Measurements from ENCODE around the gene APLP2. TPM values are rescaled to one million over a fixed set of nuclear protein-coding genes. Genes with fewer than 3 reads are reported as not detected.

APLP2 gene
- polyA plus RNA-seq, 1 donor from 2014 or later, result 226 TPM

DNA sequence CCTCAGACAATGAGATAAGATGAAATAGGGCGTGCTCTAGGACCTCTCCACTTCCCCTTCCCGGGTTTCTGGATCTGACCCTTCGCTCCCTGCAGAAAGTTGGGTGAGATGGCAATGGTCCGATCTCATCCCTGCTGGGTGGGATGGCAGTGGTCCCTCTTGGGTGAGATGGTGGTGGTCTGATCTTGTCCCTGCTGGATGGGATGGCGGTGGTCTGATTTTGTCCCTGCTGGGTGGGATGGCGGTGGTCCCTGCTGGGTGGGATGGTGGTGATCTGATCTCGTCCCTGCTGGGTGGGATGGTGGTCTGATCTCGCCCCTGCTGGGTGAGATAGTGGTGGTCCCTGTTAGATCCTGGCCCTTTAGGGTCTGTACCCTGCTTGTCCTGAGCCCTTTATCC is 111.2 kb downstream of the APLP2 start:
- Histone ChIP-seq H3K9me2 (ENCODE audit: insufficient read depth, low read length) (no peaks in the 10 kb centered on the region), H4K20me1 (ENCODE audit: insufficient read depth) (no peaks in the 10 kb centered on the region), H3K36me3 (ENCODE audit: insufficient read depth, low read length) (no peaks in the 10 kb centered on the region), H3K4me3 (ENCODE audit: low read length) (no peak overlapping the region), H3F3A (ENCODE audit: insufficient read depth, low read length, poor library complexity, severe bottlenecking) (no peaks in the 10 kb centered on the region), H3K4me2 (ENCODE audit: low read length) (no peak overlapping the region), H3K9ac (ENCODE audit: low read length) (no peak overlapping the region), H3K27me3 (ENCODE audit: insufficient read depth, low read depth, low read length) (no peaks in the 10 kb centered on the region), H3K79me2 (replicated peaks; ENCODE audit: insufficient read depth, low read length) (no peaks in the 10 kb centered on the region), H2AFZ (ENCODE audit: low read depth, low read length) (no peak overlapping the region), H3K9me3 (ENCODE audit: low read length) (no peaks in the 10 kb centered on the region), H3K27ac (ENCODE audit: low read length) (no peak overlapping the region)
- TF ChIP-seq SMC3 (conservative IDR thresholded peaks at IDR 0.05; ENCODE audit: poor library complexity) (no peak), MXI1 (conservative IDR thresholded peaks at IDR 0.05; ENCODE audit: poor library complexity, severe bottlenecking) (no peak), RAD21 (conservative IDR thresholded peaks at IDR 0.05) (no peak), EZH2 (IDR thresholded peaks at IDR 0.05; ENCODE audit: borderline replicate concordance, insufficient read depth, low read length, poor library complexity, severe bottlenecking) (no peak), TAF1 (IDR thresholded peaks at IDR 0.05; ENCODE audit: low read depth) (no peak), EP300 (conservative IDR thresholded peaks at IDR 0.05; ENCODE audit: poor library complexity, severe bottlenecking) (no peak), POLR2AphosphoS5 (IDR thresholded peaks at IDR 0.05) (no peak)
- TF ChIP-seq, protein P1, sequence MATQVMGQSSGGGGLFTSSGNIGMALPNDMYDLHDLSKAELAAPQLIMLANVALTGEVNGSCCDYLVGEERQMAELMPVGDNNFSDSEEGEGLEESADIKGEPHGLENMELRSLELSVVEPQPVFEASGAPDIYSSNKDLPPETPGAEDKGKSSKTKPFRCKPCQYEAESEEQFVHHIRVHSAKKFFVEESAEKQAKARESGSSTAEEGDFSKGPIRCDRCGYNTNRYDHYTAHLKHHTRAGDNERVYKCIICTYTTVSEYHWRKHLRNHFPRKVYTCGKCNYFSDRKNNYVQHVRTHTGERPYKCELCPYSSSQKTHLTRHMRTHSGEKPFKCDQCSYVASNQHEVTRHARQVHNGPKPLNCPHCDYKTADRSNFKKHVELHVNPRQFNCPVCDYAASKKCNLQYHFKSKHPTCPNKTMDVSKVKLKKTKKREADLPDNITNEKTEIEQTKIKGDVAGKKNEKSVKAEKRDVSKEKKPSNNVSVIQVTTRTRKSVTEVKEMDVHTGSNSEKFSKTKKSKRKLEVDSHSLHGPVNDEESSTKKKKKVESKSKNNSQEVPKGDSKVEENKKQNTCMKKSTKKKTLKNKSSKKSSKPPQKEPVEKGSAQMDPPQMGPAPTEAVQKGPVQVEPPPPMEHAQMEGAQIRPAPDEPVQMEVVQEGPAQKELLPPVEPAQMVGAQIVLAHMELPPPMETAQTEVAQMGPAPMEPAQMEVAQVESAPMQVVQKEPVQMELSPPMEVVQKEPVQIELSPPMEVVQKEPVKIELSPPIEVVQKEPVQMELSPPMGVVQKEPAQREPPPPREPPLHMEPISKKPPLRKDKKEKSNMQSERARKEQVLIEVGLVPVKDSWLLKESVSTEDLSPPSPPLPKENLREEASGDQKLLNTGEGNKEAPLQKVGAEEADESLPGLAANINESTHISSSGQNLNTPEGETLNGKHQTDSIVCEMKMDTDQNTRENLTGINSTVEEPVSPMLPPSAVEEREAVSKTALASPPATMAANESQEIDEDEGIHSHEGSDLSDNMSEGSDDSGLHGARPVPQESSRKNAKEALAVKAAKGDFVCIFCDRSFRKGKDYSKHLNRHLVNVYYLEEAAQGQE (IDR thresholded peaks at IDR 0.05; ENCODE audit: borderline replicate concordance), result no peak

DNA sequence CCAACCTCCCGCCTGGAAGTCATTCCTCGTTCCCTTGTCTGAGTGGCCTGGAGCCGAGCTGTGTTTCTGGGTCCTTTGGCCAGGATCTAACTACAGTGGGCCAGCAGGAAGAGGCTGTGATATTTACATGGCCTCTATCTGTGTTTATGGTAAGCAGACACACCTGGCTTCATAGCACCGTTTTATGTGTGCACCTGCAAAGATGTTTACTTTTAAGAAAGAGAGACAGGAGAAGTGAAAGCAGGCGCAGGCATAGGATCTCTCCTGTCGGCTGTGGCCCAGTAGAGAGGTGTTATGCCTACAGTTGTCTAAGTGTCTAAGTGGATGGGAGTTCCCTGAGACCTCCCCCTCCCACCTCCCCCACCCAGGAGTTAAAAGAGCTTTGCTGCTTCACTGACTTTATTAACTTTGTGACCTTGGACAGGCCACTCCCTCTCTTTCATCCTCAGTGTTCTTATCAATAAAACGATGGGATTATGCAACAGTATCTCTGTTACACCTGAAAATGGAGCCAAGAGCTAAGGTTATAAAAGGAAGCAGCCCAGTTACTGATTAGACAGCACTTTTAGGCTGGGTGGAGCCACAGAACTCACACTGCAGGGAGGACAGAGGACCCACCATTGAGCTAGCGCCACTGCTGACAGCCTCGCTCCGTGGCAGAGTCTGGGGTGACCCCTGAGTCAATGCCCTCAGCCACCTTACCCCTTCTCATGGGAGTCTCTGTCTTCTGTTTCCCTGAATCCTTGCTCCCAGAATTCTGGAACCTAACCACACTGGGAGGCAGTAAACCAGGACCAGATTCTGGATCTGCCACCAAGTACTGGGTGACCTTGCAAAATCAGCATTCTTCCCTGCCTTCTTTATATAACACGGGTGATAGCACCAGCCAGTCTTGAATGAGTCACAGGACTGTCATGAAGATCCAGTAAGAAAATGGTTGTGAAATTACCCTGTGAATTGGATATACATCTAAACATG is 111.9 kb downstream of the APLP2 start:
- Histone ChIP-seq H3K27ac (ENCODE audit: low read length) (no peak overlapping the region), H3K9me3 (ENCODE audit: low read length) (no peaks in the 10 kb centered on the region), H3K4me2 (ENCODE audit: low read length) (no peak overlapping the region), H3K9me2 (ENCODE audit: insufficient read depth, low read length) (no peaks in the 10 kb centered on the region), H3K27me3 (ENCODE audit: insufficient read depth, low read depth, low read length) (no peaks in the 10 kb centered on the region), H2AFZ (ENCODE audit: low read depth, low read length) (no peak overlapping the region), H3K4me3 (ENCODE audit: low read length) (no peak overlapping the region), H3K9ac (ENCODE audit: low read length) (no peak overlapping the region), H3F3A (ENCODE audit: insufficient read depth, low read length, poor library complexity, severe bottlenecking) (no peaks in the 10 kb centered on the region), H3K36me3 (ENCODE audit: insufficient read depth, low read length) (no peaks in the 10 kb centered on the region), H4K20me1 (ENCODE audit: insufficient read depth) (no peaks in the 10 kb centered on the region), H3K79me2 (replicated peaks; ENCODE audit: insufficient read depth, low read length) (no peaks in the 10 kb centered on the region)
- TF ChIP-seq TAF1 (IDR thresholded peaks at IDR 0.05; ENCODE audit: low read depth) (no peak), EP300 (conservative IDR thresholded peaks at IDR 0.05; ENCODE audit: poor library complexity, severe bottlenecking) (no peak), MXI1 (conservative IDR thresholded peaks at IDR 0.05; ENCODE audit: poor library complexity, severe bottlenecking) (no peak), EZH2 (IDR thresholded peaks at IDR 0.05; ENCODE audit: borderline replicate concordance, insufficient read depth, low read length, poor library complexity, severe bottlenecking) (no peak), RAD21 (conservative IDR thresholded peaks at IDR 0.05) (no peak), SMC3 (conservative IDR thresholded peaks at IDR 0.05; ENCODE audit: poor library complexity) (no peak), POLR2AphosphoS5 (IDR thresholded peaks at IDR 0.05) (no peak)
- TF ChIP-seq, protein P1 (IDR thresholded peaks at IDR 0.05; ENCODE audit: borderline replicate concordance), result no peak
- TF ChIP-seq, protein P2, sequence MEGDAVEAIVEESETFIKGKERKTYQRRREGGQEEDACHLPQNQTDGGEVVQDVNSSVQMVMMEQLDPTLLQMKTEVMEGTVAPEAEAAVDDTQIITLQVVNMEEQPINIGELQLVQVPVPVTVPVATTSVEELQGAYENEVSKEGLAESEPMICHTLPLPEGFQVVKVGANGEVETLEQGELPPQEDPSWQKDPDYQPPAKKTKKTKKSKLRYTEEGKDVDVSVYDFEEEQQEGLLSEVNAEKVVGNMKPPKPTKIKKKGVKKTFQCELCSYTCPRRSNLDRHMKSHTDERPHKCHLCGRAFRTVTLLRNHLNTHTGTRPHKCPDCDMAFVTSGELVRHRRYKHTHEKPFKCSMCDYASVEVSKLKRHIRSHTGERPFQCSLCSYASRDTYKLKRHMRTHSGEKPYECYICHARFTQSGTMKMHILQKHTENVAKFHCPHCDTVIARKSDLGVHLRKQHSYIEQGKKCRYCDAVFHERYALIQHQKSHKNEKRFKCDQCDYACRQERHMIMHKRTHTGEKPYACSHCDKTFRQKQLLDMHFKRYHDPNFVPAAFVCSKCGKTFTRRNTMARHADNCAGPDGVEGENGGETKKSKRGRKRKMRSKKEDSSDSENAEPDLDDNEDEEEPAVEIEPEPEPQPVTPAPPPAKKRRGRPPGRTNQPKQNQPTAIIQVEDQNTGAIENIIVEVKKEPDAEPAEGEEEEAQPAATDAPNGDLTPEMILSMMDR (IDR thresholded peaks at IDR 0.05; ENCODE audit: poor library complexity, severe bottlenecking), result no peak

Data from neural cell (in vitro differentiated cells).